HepG2 (cell line): ENCODE measurements around the gene PSMA4. TPM values are rescaled to one million over a fixed set of nuclear protein-coding genes. Genes with fewer than 3 reads are reported as not detected.

ENCODE experiments used
- AHR ChIP-seq: IDR thresholded peaks from 2 replicates; pipeline ENCODE4 v1.6.1; 2018; ENCODE audit warnings: missing genetic modification reagents, missing compliant biosample characterization
- BORCS8-MEF2B ChIP-seq: sonication (generic); formaldehyde crosslinking; IDR thresholded peaks from 2 replicates; pipeline ENCODE4 v1.8.0; 2022; ENCODE audit warnings: mild to moderate bottlenecking, missing genetic modification reagents
- ETV6 ChIP-seq: sonication (generic); formaldehyde crosslinking; conservative IDR thresholded peaks from 2 replicates; pipeline ENCODE4 v1.4.0; 2020; ENCODE audit warnings: missing genetic modification reagents
- FIP1L1 ChIP-seq: fragments of 200-400 bp; formaldehyde crosslinking; IDR thresholded peaks from 2 replicates; pipeline ENCODE4 v1.6.1; 2018; ENCODE audit warnings: low read depth, mild to moderate bottlenecking, low read length, moderate library complexity, borderline replicate concordance; ENCODE audit not compliant: insufficient read depth
- FOXC1 ChIP-seq: sonication (generic); formaldehyde crosslinking; IDR thresholded peaks from 2 replicates; pipeline ENCODE4 v1.8.0; 2022; ENCODE audit warnings: mild to moderate bottlenecking, missing genetic modification reagents, borderline replicate concordance
- HNRNPUL1 ChIP-seq: fragments of 200-400 bp; formaldehyde crosslinking; IDR thresholded peaks from 2 replicates; pipeline ENCODE4 v1.6.1; 2017; ENCODE audit warnings: low read depth, mild to moderate bottlenecking, low read length, moderate library complexity
- KAT8 ChIP-seq: IDR thresholded peaks from 2 replicates; pipeline ENCODE4 v1.6.1; 2016; ENCODE audit warnings: missing genetic modification reagents, missing compliant biosample characterization
- KLF15 ChIP-seq: sonication (generic); formaldehyde crosslinking; IDR thresholded peaks from 2 replicates; pipeline ENCODE4 v1.8.1; 2023; ENCODE audit warnings: borderline replicate concordance, mild to moderate bottlenecking, inconsistent platforms, missing genetic modification reagents, mixed read lengths
- KMT2A ChIP-seq: sonication (generic); formaldehyde crosslinking; IDR thresholded peaks from 2 replicates; pipeline ENCODE4 v1.4.0; 2020; ENCODE audit warnings: missing genetic modification reagents
- MED13 ChIP-seq: sonication (generic); formaldehyde crosslinking; IDR thresholded peaks from 2 replicates; pipeline ENCODE4 v1.5.0; 2020; ENCODE audit warnings: missing genetic modification reagents
- MTA1 ChIP-seq: sonication (generic); formaldehyde crosslinking; IDR thresholded peaks from 2 replicates; pipeline ENCODE4 v1.4.0; 2020; ENCODE audit warnings: missing genetic modification reagents, mild to moderate bottlenecking, borderline replicate concordance
- MTF2 ChIP-seq: sonication (generic); formaldehyde crosslinking; IDR thresholded peaks from 2 replicates; pipeline ENCODE4 v1.5.0; 2020; ENCODE audit warnings: missing genetic modification reagents, borderline replicate concordance
- NPAS2 ChIP-seq: sonication (generic); formaldehyde crosslinking; IDR thresholded peaks from 2 replicates; pipeline ENCODE4 v1.8.0; 2022; ENCODE audit warnings: mild to moderate bottlenecking, missing genetic modification reagents, borderline replicate concordance
- PHB2 ChIP-seq: fragments of 450-650 bp; IDR thresholded peaks from 2 replicates; pipeline ENCODE4 v1.6.1; 2018; ENCODE audit not compliant: partially characterized antibody
- PHF20 ChIP-seq: sonication (generic); formaldehyde crosslinking; IDR thresholded peaks from 2 replicates; pipeline ENCODE4 v1.5.0; 2020; ENCODE audit warnings: mild to moderate bottlenecking, missing genetic modification reagents
- POGZ ChIP-seq: sonication (generic); formaldehyde crosslinking; IDR thresholded peaks from 2 replicates; pipeline ENCODE4 v1.4.0; 2020; ENCODE audit warnings: mild to moderate bottlenecking, missing genetic modification reagents
- PRMT3 ChIP-seq: sonication (generic); formaldehyde crosslinking; IDR thresholded peaks from 2 replicates; pipeline ENCODE4 v1.8.1; 2022; ENCODE audit warnings: low read depth, mild to moderate bottlenecking, moderate library complexity, missing genetic modification reagents, borderline replicate concordance
- RAD51 ChIP-seq: fragments of 450-650 bp; IDR thresholded peaks from 2 replicates; pipeline ENCODE4 v1.6.1; 2016; ENCODE audit warnings: borderline replicate concordance
- SRSF9 ChIP-seq: fragments of 200-400 bp; formaldehyde crosslinking; IDR thresholded peaks from 2 replicates; pipeline ENCODE4 v1.6.1; 2018; ENCODE audit warnings: borderline replicate concordance, mild to moderate bottlenecking, low read depth, low read length; ENCODE audit not compliant: insufficient read depth, poor library complexity, severe bottlenecking
- TAF1 ChIP-seq: sonication (generic); formaldehyde crosslinking; IDR thresholded peaks from 2 replicates; pipeline ENCODE4 v1.4.0; 2020; ENCODE audit warnings: missing genetic modification reagents
- TAF15 ChIP-seq: fragments of 200-400 bp; formaldehyde crosslinking; IDR thresholded peaks from one replicate; pipeline ENCODE4 v1.6.1; 2018; ENCODE audit warnings: mild to moderate bottlenecking, low read depth, low read length; ENCODE audit not compliant: poor library complexity, severe bottlenecking
- TCF7L2 ChIP-seq: IDR thresholded peaks from 2 replicates; pipeline ENCODE4 v1.6.1; 2011; ENCODE audit warnings: mild to moderate bottlenecking, low read depth, low read length, moderate library complexity
- TFDP1 ChIP-seq: IDR thresholded peaks from 2 replicates; pipeline ENCODE4 v1.6.1; 2016; ENCODE audit warnings: missing compliant biosample characterization, missing genetic modification reagents, borderline replicate concordance
- TRIM24 ChIP-seq: sonication (generic); formaldehyde crosslinking; IDR thresholded peaks from 2 replicates; pipeline ENCODE4 v1.8.0; 2022; ENCODE audit warnings: mild to moderate bottlenecking, missing genetic modification reagents
- ZFP41 ChIP-seq: sonication (generic); formaldehyde crosslinking; IDR thresholded peaks from 2 replicates; pipeline ENCODE4 v1.4.0; 2020; ENCODE audit warnings: mild to moderate bottlenecking, missing genetic modification reagents, borderline replicate concordance
- ZNF296 ChIP-seq: sonication (generic); formaldehyde crosslinking; conservative IDR thresholded peaks from 2 replicates; pipeline ENCODE4 v1.5.0; 2020; ENCODE audit warnings: mild to moderate bottlenecking, missing genetic modification reagents
- ZNF484 ChIP-seq: sonication (generic); formaldehyde crosslinking; IDR thresholded peaks from 2 replicates; pipeline ENCODE4 v1.5.1; 2020; ENCODE audit warnings: mild to moderate bottlenecking, low read depth, missing genetic modification reagents, borderline replicate concordance
- ZNF530 ChIP-seq: sonication (generic); formaldehyde crosslinking; IDR thresholded peaks from 2 replicates; pipeline ENCODE4 v1.5.0; 2020; ENCODE audit warnings: low read depth, mild to moderate bottlenecking, missing genetic modification reagents
- ZNF772 ChIP-seq: sonication (generic); formaldehyde crosslinking; IDR thresholded peaks from 2 replicates; pipeline ENCODE4 v1.5.0; 2020; ENCODE audit warnings: mild to moderate bottlenecking, missing genetic modification reagents
- polyA plus RNA-seq, 8 experiments: library from polyadenylated mRNA; depleted of rRNA in 3 of 8; stranded (reverse) in 7 of 8; unstranded in 1 of 8; fragments of >200 nt; fragmentation: Illumina TruSeq in 4 of 8; extraction: Trizol in 4 of 8; gene quantifications; 2 replicates each; pipeline versions ENCODE4 v1.2.1 to v1.2.3, GENCODE V29; 2011 to 2016; ENCODE audit warnings: low read depth in 4 of 8, missing spikeins in 1 of 8, mixed read lengths in 1 of 8; ENCODE audit not compliant: insufficient read depth in 1 of 8
- total RNA-seq, 5 experiments: library from RNA; depleted of rRNA; stranded (reverse); fragments of >200 nt; fragmentation: Illumina TruSeq; extraction: Trizol; gene quantifications; 2 replicates each; pipeline ENCODE4 v1.2.3, GENCODE V29; 2016; ENCODE audit warnings: low read depth in 1 of 5
- TF ChIP-seq, protein P1 (sequence below): sonication (generic); formaldehyde crosslinking; IDR thresholded peaks from 2 replicates; pipeline ENCODE4 v1.4.0; 2020; ENCODE audit warnings: missing genetic modification reagents

PSMA4 gene
- total and polyA plus RNA-seq, 2 of the 13 experiments (the other 11 are each of a cell fraction or from before 2014, with no cell fraction given) = 202 to 404 TPM

DNA sequence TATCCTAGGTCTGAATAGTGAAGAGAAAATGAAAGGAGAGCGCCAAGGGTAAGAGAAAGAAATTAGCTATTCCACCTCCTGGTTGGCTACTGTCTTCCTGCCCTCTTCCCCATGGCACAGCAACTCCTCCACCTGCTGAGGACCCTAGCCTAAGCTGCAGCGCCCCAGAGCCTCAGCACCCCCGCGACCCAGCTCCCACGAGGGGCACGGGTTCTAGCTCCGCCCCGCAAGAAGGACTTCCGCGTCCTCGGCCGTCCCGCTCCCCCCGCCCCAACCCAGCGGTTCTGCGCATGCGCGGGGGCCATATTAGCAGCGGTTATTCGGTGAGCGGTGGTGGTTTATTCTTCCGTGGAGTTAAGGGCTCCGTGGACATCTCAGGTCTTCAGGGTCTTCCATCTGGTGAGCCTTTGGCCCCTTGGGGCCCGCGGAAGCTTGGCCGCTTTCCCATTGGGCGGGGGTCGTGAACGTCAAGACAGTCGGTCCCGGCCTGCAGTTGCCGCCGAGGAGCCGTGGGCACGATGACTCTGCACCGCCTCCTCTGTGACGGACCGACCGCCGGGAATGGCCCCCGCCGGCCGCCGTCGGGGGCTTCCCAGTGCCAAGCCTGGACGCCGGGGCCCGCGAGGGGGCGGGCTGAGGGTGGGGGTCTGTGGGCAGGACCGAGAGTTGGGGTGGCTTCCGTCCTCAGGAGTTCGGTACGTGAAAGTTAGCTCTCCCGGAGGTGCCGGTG is at the start of gene PSMA4 (continued):
- TF ChIP-seq TFDP1 (CRISPR knock-in tag) (no peak), PHB2 (no peak), AHR (CRISPR knock-in tag) (no peak), BORCS8-MEF2B (CRISPR knock-in tag) (peak; percentile 42; the same call in 1 of the 2 replicates), MTA1 (no peak), ZNF484 (no peak), ZFP41 (CRISPR knock-in tag) (no peak), ETV6 (CRISPR knock-in tag) (no peak), RAD51 (no peak), PRMT3 (CRISPR knock-in tag) (no peak), KMT2A (CRISPR knock-in tag) (peak; percentile 75), TRIM24 (CRISPR knock-in tag) (no peak), PHF20 (CRISPR knock-in tag) (peak; percentile 84), MTF2 (CRISPR knock-in tag) (no peak), FOXC1 (peak; percentile 58; the same call in 1 of the 2 replicates), KLF15 (CRISPR knock-in tag) (no peak), FIP1L1 (no peak), HNRNPUL1 (no peak), NPAS2 (CRISPR knock-in tag) (no peak), SRSF9 (no peak), ZNF296 (CRISPR knock-in tag) (0 out of 2 replicates have a peak, but pooled peaks have one; percentile 47), TAF1 (CRISPR knock-in tag) (peak; percentile 81), TCF7L2 (no peak), KAT8 (CRISPR knock-in tag) (peak; percentile 89), ZNF772 (CRISPR knock-in tag) (0 out of 2 replicates have a peak, but pooled peaks have one; percentile 50), ZNF530 (no peak), TAF15 (no peak), MED13 (CRISPR knock-in tag) (peak; percentile 57; the same call in 1 of the 2 replicates), POGZ (CRISPR knock-in tag) (0 out of 2 replicates have a peak, but pooled peaks have one; percentile 16)
- TF ChIP-seq, protein P1, sequence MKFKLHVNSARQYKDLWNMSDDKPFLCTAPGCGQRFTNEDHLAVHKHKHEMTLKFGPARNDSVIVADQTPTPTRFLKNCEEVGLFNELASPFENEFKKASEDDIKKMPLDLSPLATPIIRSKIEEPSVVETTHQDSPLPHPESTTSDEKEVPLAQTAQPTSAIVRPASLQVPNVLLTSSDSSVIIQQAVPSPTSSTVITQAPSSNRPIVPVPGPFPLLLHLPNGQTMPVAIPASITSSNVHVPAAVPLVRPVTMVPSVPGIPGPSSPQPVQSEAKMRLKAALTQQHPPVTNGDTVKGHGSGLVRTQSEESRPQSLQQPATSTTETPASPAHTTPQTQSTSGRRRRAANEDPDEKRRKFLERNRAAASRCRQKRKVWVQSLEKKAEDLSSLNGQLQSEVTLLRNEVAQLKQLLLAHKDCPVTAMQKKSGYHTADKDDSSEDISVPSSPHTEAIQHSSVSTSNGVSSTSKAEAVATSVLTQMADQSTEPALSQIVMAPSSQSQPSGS (CRISPR knock-in tag) = no peak; the same call in 1 of the 2 replicates
